ENCODE measurements around the gene CDC42BPA. TPM values are rescaled to one million over a fixed set of nuclear protein-coding genes. Genes with fewer than 3 reads are reported as not detected.

Gene CDC42BPA
- total RNA-seq, 1 experiment from 2014 or later, result not detected

DNA sequence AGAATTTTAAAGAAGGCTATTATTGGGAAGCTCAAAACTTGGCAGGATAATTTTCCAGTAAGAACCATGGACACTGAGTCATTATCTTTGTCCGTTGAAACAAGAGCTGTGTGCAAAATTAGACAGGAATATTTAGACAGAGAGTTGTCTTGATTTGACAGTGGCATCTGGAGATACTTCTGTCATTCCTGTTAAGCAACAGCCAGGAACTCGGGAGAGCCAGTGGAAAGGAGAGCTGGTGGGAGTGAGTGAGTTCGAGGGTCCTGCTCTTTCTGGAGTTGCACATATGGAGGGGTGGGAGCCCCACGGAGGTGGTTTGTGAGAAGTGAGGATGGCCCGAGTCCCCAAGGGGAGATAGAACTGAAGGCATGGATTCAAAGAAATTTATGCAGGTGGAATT lies 375.1 kb downstream of the CDC42BPA start:
- Histone ChIP-seq H3K27me3 (ENCODE audit: low read length) (peaks cover 3% of the 10 kb centered on the region; the same call in 1 of the 2 replicates), H3K9me2 (replicated peaks; ENCODE audit: insufficient read depth, low read length) (no peaks in the 10 kb centered on the region), H3K4me1 (ENCODE audit: low read length) (peaks cover 33% of the 10 kb centered on the region), H2AFZ (ENCODE audit: low read length) (no peak overlapping the region), H3K36me3 (ENCODE audit: insufficient read depth, low read length) (no peaks in the 10 kb centered on the region), H3K4me2 (ENCODE audit: low read depth, low read length, poor library complexity, severe bottlenecking) (no peak overlapping the region), H3K79me2 (ENCODE audit: low read length) (no peaks in the 10 kb centered on the region), H3K9ac (ENCODE audit: low read length) (no peak overlapping the region), H3K27ac (ENCODE audit: low read length) (no peak overlapping the region), H3K9me3 (ENCODE audit: low read length) (no peaks in the 10 kb centered on the region), H4K20me1 (ENCODE audit: insufficient read depth, low read depth, low read length) (peaks cover 10% of the 10 kb centered on the region; the same call in 1 of the 2 replicates), H3K4me3 (ENCODE audit: low read length) (no peak overlapping the region)
- DNase-seq, result no peak

DNA sequence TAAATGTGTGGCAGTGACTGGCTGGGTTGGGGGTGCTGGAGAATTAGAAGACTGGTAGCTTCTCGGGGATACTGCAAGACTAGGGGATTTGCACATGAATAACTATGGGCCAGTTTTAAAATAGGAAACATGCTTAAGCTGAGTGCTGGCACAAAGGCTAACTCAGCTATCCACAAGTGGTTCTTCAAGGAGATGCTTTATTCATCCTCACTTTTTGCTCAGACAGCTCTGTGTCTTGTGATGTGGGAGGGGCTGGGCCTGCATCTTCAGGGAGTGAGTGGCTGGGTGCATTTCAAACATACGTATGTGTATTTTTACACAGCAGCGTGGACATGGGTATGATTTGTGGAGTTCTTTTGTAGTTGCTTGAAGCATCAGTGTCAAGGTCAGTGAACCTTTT lies 375.9 kb downstream of the CDC42BPA start:
- Histone ChIP-seq H3K9me3 (ENCODE audit: low read length) (no peaks in the 10 kb centered on the region), H4K20me1 (ENCODE audit: insufficient read depth, low read depth, low read length) (peaks cover 6% of the 10 kb centered on the region; the same call in 1 of the 2 replicates)

DNA sequence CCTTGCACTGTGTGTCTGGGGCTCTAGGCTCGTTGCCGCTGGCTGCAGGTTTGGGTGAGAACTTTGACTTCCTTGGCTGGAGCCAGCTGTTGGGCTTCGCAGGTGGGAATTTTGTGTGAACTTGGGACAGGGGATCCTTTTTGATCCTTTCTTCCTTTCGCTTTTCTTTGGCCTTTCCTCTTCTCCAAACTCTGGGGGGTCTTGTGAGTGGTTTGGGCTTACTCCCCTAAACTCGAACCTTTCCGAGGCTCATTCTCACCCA lies 377.6 kb downstream of the CDC42BPA start:
- H3K36me3 ChIP-seq (ENCODE audit: insufficient read depth, low read length), result no peaks in the 10 kb centered on the region
- no peaks in the 10 kb centered on the region; the same call in 1 of the 2 replicates for H4K20me1 ChIP-seq (ENCODE audit: insufficient read depth, low read depth, low read length)
- H3K27ac ChIP-seq (ENCODE audit: low read length), result no peak overlapping the region
- H3K9me2 ChIP-seq (replicated peaks; ENCODE audit: insufficient read depth, low read length), result no peaks in the 10 kb centered on the region
- peaks cover under 1% of the 10 kb centered on the region for H3K9me3 ChIP-seq (ENCODE audit: low read length)
- peaks cover 33% of the 10 kb centered on the region for H3K4me1 ChIP-seq (ENCODE audit: low read length)
- H2AFZ ChIP-seq (ENCODE audit: low read length), result peak overlapping the region; percentile 92; the same call in 1 of the 2 replicates
- no peaks in the 10 kb centered on the region for H3K79me2 ChIP-seq (ENCODE audit: low read length)
- H3K27me3 ChIP-seq (ENCODE audit: low read length), result no peaks in the 10 kb centered on the region
- peak overlapping the region; percentile 84 for H3K4me3 ChIP-seq (ENCODE audit: low read length)
- peak overlapping the region; percentile 80 for H3K9ac ChIP-seq (ENCODE audit: low read length)
- H3K4me2 ChIP-seq (ENCODE audit: low read depth, low read length, poor library complexity, severe bottlenecking), result peak overlapping the region; percentile 96
- no peak for DNase-seq

More for the DNA sequence above, 375.9 kb downstream of the CDC42BPA start:
- H3K27me3 ChIP-seq (ENCODE audit: low read length), result no peaks in the 10 kb centered on the region
- no peak overlapping the region for H3K9ac ChIP-seq (ENCODE audit: low read length)
- no peak for DNase-seq
- H3K27ac ChIP-seq (ENCODE audit: low read length), result no peak overlapping the region
- H3K36me3 ChIP-seq (ENCODE audit: insufficient read depth, low read length), result no peaks in the 10 kb centered on the region
- H3K4me1 ChIP-seq (ENCODE audit: low read length), result peaks cover 33% of the 10 kb centered on the region
- no peaks in the 10 kb centered on the region for H3K9me2 ChIP-seq (replicated peaks; ENCODE audit: insufficient read depth, low read length)
- H3K4me3 ChIP-seq (ENCODE audit: low read length), result no peak overlapping the region
- no peak overlapping the region for H2AFZ ChIP-seq (ENCODE audit: low read length)
- H3K4me2 ChIP-seq (ENCODE audit: low read depth, low read length, poor library complexity, severe bottlenecking), result no peak overlapping the region
- H3K79me2 ChIP-seq (ENCODE audit: low read length), result no peaks in the 10 kb centered on the region

DNA sequence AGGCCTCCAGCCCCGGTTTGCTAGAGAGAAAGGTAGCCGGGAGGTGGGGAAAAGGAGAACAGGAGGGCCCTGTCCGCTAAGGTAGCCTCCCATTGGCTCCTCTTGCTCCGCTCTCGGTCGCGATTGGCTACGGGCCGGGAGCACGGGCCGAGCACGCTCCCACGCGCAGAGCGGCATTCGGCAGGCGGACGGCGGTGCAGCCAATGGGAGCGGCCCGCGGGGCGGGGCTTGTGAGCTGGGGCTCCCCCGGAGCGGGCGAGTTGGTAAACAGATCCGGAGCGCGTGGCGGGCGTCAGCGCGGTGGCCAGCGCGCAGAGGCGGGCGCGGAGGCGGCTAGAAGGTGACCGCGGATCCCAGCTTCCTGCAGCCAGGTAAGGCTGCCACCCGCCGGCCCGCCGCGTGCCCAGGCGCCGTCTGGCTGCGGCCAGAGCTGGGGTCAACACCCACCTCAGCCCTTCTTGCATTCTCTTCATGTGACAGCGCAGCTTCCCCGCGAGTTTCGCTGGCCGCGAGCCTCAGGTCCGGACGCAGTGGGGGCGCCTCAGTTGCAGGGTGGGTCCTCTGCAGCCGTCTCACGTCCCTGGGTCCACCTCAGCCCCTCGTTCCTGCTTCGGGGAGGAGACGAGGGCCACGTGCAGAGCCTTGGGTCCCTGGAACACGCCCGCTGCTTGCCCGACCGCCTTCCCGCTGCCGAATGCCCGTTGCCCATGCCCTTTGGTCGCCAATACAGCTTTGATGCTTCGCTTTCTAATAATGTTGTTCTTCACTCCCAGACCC lies 378.1 kb downstream of the CDC42BPA start, which contains the start of gene COQ8A:
Gene COQ8A, plus strand, starts transcription at position 266 of the 777 bp plus-strand sequence. CDS start 21,092 bp downstream, outside the sequence.
- Histone ChIP-seq H3K4me1 (ENCODE audit: low read length) (peaks cover 33% of the 10 kb centered on the region), H3K27me3 (ENCODE audit: low read length) (no peaks in the 10 kb centered on the region), H4K20me1 (ENCODE audit: insufficient read depth, low read depth, low read length) (no peaks in the 10 kb centered on the region; the same call in 1 of the 2 replicates), H2AFZ (ENCODE audit: low read length) (peak within 1 kb of the TSS; percentile 99), H3K9me3 (ENCODE audit: low read length) (peaks cover 5% of the 10 kb centered on the region), H3K79me2 (ENCODE audit: low read length) (no peaks in the 10 kb centered on the region), H3K4me3 (ENCODE audit: low read length) (peak within 1 kb of the TSS; percentile 84), H3K27ac (ENCODE audit: low read length) (peak within 1 kb of the TSS; percentile 91), H3K36me3 (ENCODE audit: insufficient read depth, low read length) (no peaks in the 10 kb centered on the region), H3K9me2 (replicated peaks; ENCODE audit: insufficient read depth, low read length) (no peaks in the 10 kb centered on the region), H3K4me2 (ENCODE audit: low read depth, low read length, poor library complexity, severe bottlenecking) (peak within 1 kb of the TSS; percentile 96), H3K9ac (ENCODE audit: low read length) (peak within 1 kb of the TSS; percentile 95)
- peak; percentile 99 for DNase-seq

Small RNA genes lying within 50 kb of the gene (small RNA-seq; reads per million reads assigned to genes)
- gene AL353689.1, result not detected

Other genes with a start within 250 kb of the CDC42BPA start
- gene ZNF678, start 245.1 kb upstream of the CDC42BPA start, total RNA-seq (2014; rRNA removed; shearing (Covaris generic); ENCODE audit: low replicate concordance), result 10.0 and 19.6 TPM in 2 replicates